H1 (cell line): ENCODE results near the gene FHIT. TPM values are rescaled to one million over a fixed set of nuclear protein-coding genes. Genes with fewer than 3 reads are reported as not detected.

Experiments used
- HDAC2 ChIP-seq, 2 experiments: fragments of 300-600 bp in 1 of 2; sonication (generic) in 1 of 2; IDR thresholded peaks; 2 replicates each; pipeline ENCODE4 v1.6.1; 2011 to 2012; ENCODE audit warnings: low read depth in 2 of 2, low read length in 2 of 2, mild to moderate bottlenecking in 2 of 2, moderate library complexity in 2 of 2, borderline replicate concordance in 1 of 2, inconsistent platforms in 1 of 2
- RBBP5 ChIP-seq: IDR thresholded peaks from 2 replicates; pipeline ENCODE4 v1.7.1; 2012; ENCODE audit warnings: low read depth, mild to moderate bottlenecking, inconsistent platforms, low read length, moderate library complexity, borderline replicate concordance
- SRF ChIP-seq: IDR thresholded peaks from 2 replicates; pipeline ENCODE4 v1.6.1; 2011; ENCODE audit warnings: mild to moderate bottlenecking, low read depth, low read length, moderate library complexity
- polyA plus RNA-seq, 7 experiments: library from polyadenylated mRNA; depleted of rRNA in 3 of 7; stranded (reverse) in 5 of 7; unstranded in 2 of 7; fragments of >200 nt in 5 of 7; fragments of 200-250 nt in 2 of 7; gene quantifications; 1 replicate in 5 of 7; 2 replicates in 1 of 7; 4 replicates in 1 of 7; pipeline versions ENCODE4 v1.2.1 to v1.2.3, GENCODE V29; 2011 to 2013; ENCODE audit warnings: missing spikeins in 2 of 7, mixed read lengths in 2 of 7
- total RNA-seq: library from RNA; stranded (reverse); fragmentation: NEBNext Ultra II Directional; extraction: Animal tissue kit (Norgen Biotek cat#: 25700); gene quantifications from 2 replicates; pipeline ENCODE4 v1.2.1, GENCODE V29; 2021

FHIT gene
- total and polyA plus RNA-seq, 2 of the 8 experiments (the other 6 are each of a cell fraction or from before 2014, with no cell fraction given) = 1.2 to 3.2 TPM

DNA sequence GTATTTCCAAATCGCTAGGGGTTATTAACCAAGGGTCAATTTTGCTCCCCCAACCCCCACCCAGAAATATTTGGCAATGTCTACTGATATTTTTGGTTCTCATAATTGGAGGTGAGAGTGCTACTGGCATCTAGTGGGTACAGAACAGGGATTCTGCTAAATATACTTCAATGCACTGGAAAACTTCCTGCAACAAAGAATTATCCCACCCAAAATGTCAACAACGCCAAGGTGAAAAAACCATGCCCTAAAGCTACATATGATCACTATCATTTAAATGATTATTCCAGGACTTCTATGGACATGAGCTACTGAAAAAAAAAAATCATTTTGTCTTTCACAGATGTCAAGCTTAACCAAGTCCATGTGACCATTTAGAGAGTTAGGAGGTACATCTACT is 867.9 kb downstream of the FHIT start (continued):
- no peak for TF ChIP-seq RBBP5
- no peak for TF ChIP-seq SRF
- TF ChIP-seq HDAC2 (IDR thresholded peaks at IDR 0.05; ENCODE audit: borderline replicate concordance in 1 of 2, low read depth in 2 of 2, low read length in 2 of 2) = no peak
